ENCODE results near the gene PRRC1. TPM values are rescaled to one million over a fixed set of nuclear protein-coding genes. Genes with fewer than 3 reads are reported as not detected.

PRRC1 gene
- total RNA-seq, 1 donor from 2014 or later, result 80.9 TPM

DNA sequence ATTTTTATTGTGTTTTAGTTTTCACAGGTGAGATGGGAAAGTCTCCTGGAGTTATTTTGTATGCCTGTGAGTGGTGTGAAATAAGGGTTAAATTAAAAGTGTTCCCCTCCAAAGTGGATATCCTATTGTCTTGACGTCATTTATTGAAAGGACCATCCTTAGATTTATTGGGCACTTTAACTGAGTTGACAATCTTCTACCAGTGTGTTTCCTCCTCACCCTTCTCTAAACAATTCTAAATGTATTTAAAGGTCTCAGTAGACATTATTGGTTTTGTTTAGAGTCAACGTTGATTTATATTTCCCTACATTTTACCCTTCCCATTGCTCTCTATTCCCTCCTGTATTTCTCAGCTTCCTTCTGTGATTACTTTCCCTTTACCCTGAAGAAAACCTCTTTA, 40.8 kb downstream of the PRRC1 start:
- Mint-ChIP-seq H3K36me3 (ENCODE audit: insufficient read depth) (peaks cover 13% of the 10 kb centered on the region), H3K4me3 (ENCODE audit: low read depth) (no peak overlapping the region), H3K27me3 (no peaks in the 10 kb centered on the region), H3K27ac (no peak overlapping the region), H3K4me1 (ENCODE audit: low read depth) (peaks cover 16% of the 10 kb centered on the region), H3K9me3 (ENCODE audit: low read depth) (no peaks in the 10 kb centered on the region)
- DNase-seq (ENCODE audit: low spot score, unreplicated experiment), result no peak
- TF ChIP-seq, protein P1, sequence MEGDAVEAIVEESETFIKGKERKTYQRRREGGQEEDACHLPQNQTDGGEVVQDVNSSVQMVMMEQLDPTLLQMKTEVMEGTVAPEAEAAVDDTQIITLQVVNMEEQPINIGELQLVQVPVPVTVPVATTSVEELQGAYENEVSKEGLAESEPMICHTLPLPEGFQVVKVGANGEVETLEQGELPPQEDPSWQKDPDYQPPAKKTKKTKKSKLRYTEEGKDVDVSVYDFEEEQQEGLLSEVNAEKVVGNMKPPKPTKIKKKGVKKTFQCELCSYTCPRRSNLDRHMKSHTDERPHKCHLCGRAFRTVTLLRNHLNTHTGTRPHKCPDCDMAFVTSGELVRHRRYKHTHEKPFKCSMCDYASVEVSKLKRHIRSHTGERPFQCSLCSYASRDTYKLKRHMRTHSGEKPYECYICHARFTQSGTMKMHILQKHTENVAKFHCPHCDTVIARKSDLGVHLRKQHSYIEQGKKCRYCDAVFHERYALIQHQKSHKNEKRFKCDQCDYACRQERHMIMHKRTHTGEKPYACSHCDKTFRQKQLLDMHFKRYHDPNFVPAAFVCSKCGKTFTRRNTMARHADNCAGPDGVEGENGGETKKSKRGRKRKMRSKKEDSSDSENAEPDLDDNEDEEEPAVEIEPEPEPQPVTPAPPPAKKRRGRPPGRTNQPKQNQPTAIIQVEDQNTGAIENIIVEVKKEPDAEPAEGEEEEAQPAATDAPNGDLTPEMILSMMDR (IDR thresholded peaks at IDR 0.05; ENCODE audit: unreplicated experiment), result no peak

DNA sequence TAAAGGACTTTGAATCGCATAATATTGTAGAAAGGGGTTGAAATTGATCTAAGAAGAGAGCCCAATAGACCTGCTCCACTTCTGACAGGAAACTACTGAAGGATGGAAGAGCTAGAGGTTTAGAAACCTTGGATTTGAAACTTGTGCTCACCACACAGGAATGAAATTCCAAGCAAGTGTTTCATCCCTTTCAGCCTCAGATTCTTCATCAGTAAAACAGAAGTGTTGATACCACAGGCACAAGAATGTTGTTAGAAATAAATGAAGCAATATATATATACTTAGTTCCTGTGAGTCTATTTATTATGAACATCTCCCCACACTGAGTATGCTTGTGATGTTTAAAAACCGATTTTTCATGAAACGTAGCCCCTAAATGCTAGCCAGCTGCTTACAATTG, 43.8 kb downstream of the PRRC1 start:
- Mint-ChIP-seq H3K27ac (no peak overlapping the region), H3K4me1 (ENCODE audit: low read depth) (peaks cover 8% of the 10 kb centered on the region), H3K4me3 (ENCODE audit: low read depth) (no peak overlapping the region), H3K36me3 (ENCODE audit: insufficient read depth) (peaks cover 6% of the 10 kb centered on the region), H3K27me3 (peaks cover 4% of the 10 kb centered on the region), H3K9me3 (ENCODE audit: low read depth) (no peaks in the 10 kb centered on the region)
- TF ChIP-seq, protein P1 (IDR thresholded peaks at IDR 0.05; ENCODE audit: unreplicated experiment), result no peak
- no peak for DNase-seq (ENCODE audit: low spot score, unreplicated experiment)

DNA sequence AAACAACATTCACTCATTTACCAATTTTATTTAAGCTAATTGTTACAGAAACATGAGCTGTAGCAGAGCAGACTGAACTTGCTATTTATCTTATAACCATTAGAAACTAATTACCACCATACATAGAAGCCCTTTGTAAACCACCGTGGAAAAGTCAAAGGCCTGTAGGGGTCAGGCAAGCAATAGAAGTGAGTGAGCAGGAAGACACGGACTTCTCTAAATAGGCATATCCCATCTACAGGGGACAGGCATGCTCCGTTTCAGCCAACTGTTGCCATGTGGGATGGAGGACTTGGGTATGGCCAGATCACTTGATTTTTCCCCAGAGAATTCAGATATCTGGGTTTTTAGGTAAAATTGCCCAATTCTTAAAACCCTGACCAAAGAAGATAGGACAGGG, 44.8 kb downstream of the PRRC1 start:
- Mint-ChIP-seq H3K27ac (no peak overlapping the region), H3K36me3 (ENCODE audit: insufficient read depth) (peaks cover 6% of the 10 kb centered on the region), H3K4me3 (ENCODE audit: low read depth) (no peak overlapping the region), H3K9me3 (ENCODE audit: low read depth) (no peaks in the 10 kb centered on the region), H3K27me3 (peaks cover 4% of the 10 kb centered on the region), H3K4me1 (ENCODE audit: low read depth) (peaks cover 4% of the 10 kb centered on the region)
- DNase-seq (ENCODE audit: low spot score, unreplicated experiment), result no peak
- TF ChIP-seq, protein P1 (IDR thresholded peaks at IDR 0.05; ENCODE audit: unreplicated experiment), result peak; percentile 53

DNA sequence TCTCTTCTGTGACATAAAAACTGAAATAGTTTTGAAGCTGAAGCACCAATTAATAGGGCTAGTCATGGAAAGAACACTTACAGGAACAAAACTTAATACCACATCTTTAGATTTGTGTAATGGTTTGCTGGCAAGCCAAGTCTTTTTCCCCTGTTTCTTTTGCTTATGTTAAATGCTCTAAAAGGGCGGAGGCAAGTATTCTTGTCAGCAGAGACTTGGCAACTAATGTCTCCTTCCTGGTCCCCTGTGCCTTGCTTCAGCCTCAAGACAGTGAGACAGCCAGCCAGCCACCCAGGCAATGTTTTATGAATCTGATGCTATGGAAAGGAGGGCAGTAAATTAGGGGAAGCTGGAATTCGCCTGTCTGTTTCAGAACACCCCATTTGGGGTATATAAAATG, 45.7 kb downstream of the PRRC1 start:
- no peak overlapping the region for H3K27ac Mint-ChIP-seq
- peaks cover 1% of the 10 kb centered on the region for H3K4me1 Mint-ChIP-seq (ENCODE audit: low read depth)
- H3K4me3 Mint-ChIP-seq (ENCODE audit: low read depth), result no peak overlapping the region
- H3K27me3 Mint-ChIP-seq, result peaks cover 6% of the 10 kb centered on the region
- no peaks in the 10 kb centered on the region for H3K9me3 Mint-ChIP-seq (ENCODE audit: low read depth)
- DNase-seq (ENCODE audit: low spot score, unreplicated experiment), result no peak
- H3K36me3 Mint-ChIP-seq (ENCODE audit: insufficient read depth), result peaks cover 6% of the 10 kb centered on the region
- TF ChIP-seq, protein P1 (IDR thresholded peaks at IDR 0.05; ENCODE audit: unreplicated experiment), result no peak

DNA sequence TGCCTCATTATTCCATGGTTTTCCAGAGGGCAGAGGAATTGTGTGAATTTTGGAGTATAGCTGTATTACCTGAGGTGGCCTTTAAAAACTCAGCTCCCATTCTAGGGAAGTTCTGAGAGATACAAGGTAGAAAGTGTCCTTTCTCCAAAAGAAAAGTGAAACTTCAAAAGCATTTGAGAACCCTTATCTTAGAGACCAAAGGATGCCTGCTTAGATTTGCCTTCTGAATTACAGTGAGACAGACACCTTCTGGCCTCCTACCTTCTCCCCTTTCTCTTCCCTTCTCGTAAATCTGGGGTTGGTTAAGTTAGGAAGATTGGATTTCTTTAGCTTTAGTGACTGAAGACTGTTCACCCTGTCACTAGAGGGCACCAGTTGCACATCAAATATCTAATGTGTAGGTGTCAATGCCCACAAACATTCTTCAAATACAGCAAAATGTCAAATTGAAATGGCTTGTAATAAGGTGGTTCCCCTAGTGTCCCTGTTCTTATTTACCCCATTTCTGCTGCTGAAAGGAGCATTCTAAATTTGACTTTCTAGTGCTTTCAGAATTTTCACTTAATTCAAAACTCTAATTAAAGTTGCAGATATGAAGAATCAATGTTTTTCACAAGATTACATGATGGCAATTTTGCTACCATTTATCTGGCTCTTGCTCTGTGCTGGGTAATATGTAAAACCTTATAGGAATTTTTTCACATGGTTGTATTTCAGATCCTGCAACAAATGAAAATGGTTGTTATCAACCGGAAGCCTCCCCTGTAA, 46.7 kb downstream of the PRRC1 start:
- H3K27me3 Mint-ChIP-seq, result peaks cover 7% of the 10 kb centered on the region
- peaks cover 1% of the 10 kb centered on the region for H3K4me1 Mint-ChIP-seq (ENCODE audit: low read depth)
- TF ChIP-seq, protein P1 (IDR thresholded peaks at IDR 0.05; ENCODE audit: unreplicated experiment), result peak; percentile 84
- peak; percentile 21 for DNase-seq (ENCODE audit: low spot score, unreplicated experiment)
- no peaks in the 10 kb centered on the region for H3K9me3 Mint-ChIP-seq (ENCODE audit: low read depth)
- peaks cover 2% of the 10 kb centered on the region for H3K36me3 Mint-ChIP-seq (ENCODE audit: insufficient read depth)
- H3K27ac Mint-ChIP-seq, result no peak overlapping the region
- H3K4me3 Mint-ChIP-seq (ENCODE audit: low read depth), result no peak overlapping the region
